GM12878 (cell line): ENCODE measurements around the gene SFN.
A peak's percentile ranks its signal among the peaks of the same experiment; 100 is the strongest.

Experiments used
- EGR1 ChIP-seq, 2 experiments: IDR thresholded peaks; 1 replicate in 1 of 2; 2 replicates in 1 of 2; pipeline ENCODE4 v1.6.1; 2011 to 2012; ENCODE audit warnings: low read depth in 2 of 2, low read length in 2 of 2, borderline replicate concordance in 1 of 2, mild to moderate bottlenecking in 1 of 2, moderate library complexity in 1 of 2
- KDM1A ChIP-seq: fragments of 200-600 bp; sonication (generic); IDR thresholded peaks from 2 replicates; pipeline ENCODE4 v1.6.1; 2016; ENCODE audit warnings: borderline replicate concordance
- POLR2A ChIP-seq: IDR thresholded peaks from 2 replicates; pipeline ENCODE4 v1.6.1; 2011; ENCODE audit warnings: low read depth, mild to moderate bottlenecking, low read length
- POLR2AphosphoS5 ChIP-seq: IDR thresholded peaks from 2 replicates; pipeline ENCODE4 v1.6.1; 2011; ENCODE audit warnings: mild to moderate bottlenecking, low read length, inconsistent platforms
- SMARCA5 ChIP-seq: fragments of 450-650 bp; IDR thresholded peaks from 2 replicates; pipeline ENCODE4 v1.6.1; 2017; ENCODE audit warnings: mild to moderate bottlenecking
- SUZ12 ChIP-seq: fragments of 200-600 bp; sonication (generic); IDR thresholded peaks from one replicate; pipeline ENCODE4 v1.6.1; 2018; ENCODE audit warnings: antibody characterized with exemption, mild to moderate bottlenecking; ENCODE audit not compliant: unreplicated experiment
- YBX1 ChIP-seq: fragments of 450-650 bp; IDR thresholded peaks from 2 replicates; pipeline ENCODE4 v1.6.1; 2016; ENCODE audit warnings: antibody characterized with exemption
- TF ChIP-seq, protein P1 (sequence below): IDR thresholded peaks from 2 replicates; pipeline ENCODE4 v1.6.1; 2011; ENCODE audit warnings: borderline replicate concordance, low read depth, mild to moderate bottlenecking, moderate library complexity, low read length; ENCODE audit not compliant: insufficient read depth, poor library complexity, severe bottlenecking
- TF ChIP-seq, protein P2 (sequence below), 3 experiments: IDR thresholded peaks in 2 of 3; conservative IDR thresholded peaks in 1 of 3; 2 replicates each; pipeline ENCODE4 v1.5.1; 2011; ENCODE audit warnings: low read depth in 3 of 3, low read length in 3 of 3, mild to moderate bottlenecking in 3 of 3, control low read depth in 2 of 3, moderate library complexity in 2 of 3, inconsistent platforms in 1 of 3, mixed read lengths in 1 of 3; ENCODE audit not compliant: control insufficient read depth in 2 of 3, insufficient read depth in 1 of 3; ENCODE audit errors: extremely low read depth in 1 of 3
- TF ChIP-seq, protein P3 (sequence below): fragments of 450-650 bp; conservative IDR thresholded peaks from 2 replicates; pipeline ENCODE4 v1.6.1; 2017; ENCODE audit warnings: mild to moderate bottlenecking, moderate library complexity
- TF ChIP-seq, protein P4 (sequence below): IDR thresholded peaks from 2 replicates; pipeline ENCODE4 v1.6.1; 2012; ENCODE audit warnings: low read depth, low read length, improper control_type of control experiment
- TF ChIP-seq, protein P5 (sequence below): IDR thresholded peaks from 2 replicates; pipeline ENCODE4 v1.6.1; 2012; ENCODE audit warnings: mild to moderate bottlenecking, low read depth, low read length
- TF ChIP-seq, protein P6 (sequence below): fragments of 450-650 bp; IDR thresholded peaks from 2 replicates; pipeline ENCODE4 v1.6.1; 2016; ENCODE audit warnings: mild to moderate bottlenecking
- TF ChIP-seq, protein P7 (sequence below): IDR thresholded peaks from 2 replicates; pipeline ENCODE4 v1.6.1; 2012; ENCODE audit warnings: low read depth, low read length, improper control_type of control experiment

DNA sequence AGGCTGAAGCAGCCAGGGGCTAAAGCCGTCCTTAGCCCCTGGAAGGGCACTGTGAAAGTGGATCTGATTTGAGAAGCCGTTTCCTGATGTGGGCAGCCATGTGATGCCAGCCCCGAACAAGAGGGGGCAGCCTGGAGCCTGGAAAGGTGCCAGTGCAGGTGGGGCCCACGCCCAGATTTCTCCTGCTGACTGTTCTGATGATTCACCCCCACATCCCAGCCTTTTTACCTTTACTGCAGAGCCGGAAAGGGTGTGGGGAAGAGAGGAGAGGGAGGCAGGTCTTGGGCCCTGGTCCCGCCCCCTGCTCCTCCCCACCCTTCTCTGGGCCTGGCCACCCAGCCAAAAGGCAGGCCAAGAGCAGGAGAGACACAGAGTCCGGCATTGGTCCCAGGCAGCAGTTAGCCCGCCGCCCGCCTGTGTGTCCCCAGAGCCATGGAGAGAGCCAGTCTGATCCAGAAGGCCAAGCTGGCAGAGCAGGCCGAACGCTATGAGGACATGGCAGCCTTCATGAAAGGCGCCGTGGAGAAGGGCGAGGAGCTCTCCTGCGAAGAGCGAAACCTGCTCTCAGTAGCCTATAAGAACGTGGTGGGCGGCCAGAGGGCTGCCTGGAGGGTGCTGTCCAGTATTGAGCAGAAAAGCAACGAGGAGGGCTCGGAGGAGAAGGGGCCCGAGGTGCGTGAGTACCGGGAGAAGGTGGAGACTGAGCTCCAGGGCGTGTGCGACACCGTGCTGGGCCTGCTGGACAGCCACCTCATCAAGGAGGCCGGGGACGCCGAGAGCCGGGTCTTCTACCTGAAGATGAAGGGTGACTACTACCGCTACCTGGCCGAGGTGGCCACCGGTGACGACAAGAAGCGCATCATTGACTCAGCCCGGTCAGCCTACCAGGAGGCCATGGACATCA, at the start of gene SFN:
- TF ChIP-seq, protein P1, sequence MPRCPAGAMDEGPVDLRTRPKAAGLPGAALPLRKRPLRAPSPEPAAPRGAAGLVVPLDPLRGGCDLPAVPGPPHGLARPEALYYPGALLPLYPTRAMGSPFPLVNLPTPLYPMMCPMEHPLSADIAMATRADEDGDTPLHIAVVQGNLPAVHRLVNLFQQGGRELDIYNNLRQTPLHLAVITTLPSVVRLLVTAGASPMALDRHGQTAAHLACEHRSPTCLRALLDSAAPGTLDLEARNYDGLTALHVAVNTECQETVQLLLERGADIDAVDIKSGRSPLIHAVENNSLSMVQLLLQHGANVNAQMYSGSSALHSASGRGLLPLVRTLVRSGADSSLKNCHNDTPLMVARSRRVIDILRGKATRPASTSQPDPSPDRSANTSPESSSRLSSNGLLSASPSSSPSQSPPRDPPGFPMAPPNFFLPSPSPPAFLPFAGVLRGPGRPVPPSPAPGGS = no peak
- TF ChIP-seq POLR2AphosphoS5 = no peak
- TF ChIP-seq EGR1 (IDR thresholded peaks at IDR 0.05; ENCODE audit: borderline replicate concordance in 1 of 2, low read depth in 2 of 2, low read length in 2 of 2) = 0 out of 3 replicates have a peak, but pooled peaks of 1 of the 2 experiments have one; percentile 7
- TF ChIP-seq, protein P2, sequence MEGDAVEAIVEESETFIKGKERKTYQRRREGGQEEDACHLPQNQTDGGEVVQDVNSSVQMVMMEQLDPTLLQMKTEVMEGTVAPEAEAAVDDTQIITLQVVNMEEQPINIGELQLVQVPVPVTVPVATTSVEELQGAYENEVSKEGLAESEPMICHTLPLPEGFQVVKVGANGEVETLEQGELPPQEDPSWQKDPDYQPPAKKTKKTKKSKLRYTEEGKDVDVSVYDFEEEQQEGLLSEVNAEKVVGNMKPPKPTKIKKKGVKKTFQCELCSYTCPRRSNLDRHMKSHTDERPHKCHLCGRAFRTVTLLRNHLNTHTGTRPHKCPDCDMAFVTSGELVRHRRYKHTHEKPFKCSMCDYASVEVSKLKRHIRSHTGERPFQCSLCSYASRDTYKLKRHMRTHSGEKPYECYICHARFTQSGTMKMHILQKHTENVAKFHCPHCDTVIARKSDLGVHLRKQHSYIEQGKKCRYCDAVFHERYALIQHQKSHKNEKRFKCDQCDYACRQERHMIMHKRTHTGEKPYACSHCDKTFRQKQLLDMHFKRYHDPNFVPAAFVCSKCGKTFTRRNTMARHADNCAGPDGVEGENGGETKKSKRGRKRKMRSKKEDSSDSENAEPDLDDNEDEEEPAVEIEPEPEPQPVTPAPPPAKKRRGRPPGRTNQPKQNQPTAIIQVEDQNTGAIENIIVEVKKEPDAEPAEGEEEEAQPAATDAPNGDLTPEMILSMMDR (IDR thresholded peaks at IDR 0.05 in 2 of 3, conservative IDR thresholded peaks at IDR 0.05 in 1 of 3; ENCODE audit: control insufficient read depth in 2 of 3, extremely low read depth in 1 of 3, insufficient read depth in 1 of 3, low read depth in 3 of 3, low read length in 3 of 3) = peak; percentile 37 to 80 (median 60)
- TF ChIP-seq SMARCA5 = no peak
- TF ChIP-seq, protein P3, sequence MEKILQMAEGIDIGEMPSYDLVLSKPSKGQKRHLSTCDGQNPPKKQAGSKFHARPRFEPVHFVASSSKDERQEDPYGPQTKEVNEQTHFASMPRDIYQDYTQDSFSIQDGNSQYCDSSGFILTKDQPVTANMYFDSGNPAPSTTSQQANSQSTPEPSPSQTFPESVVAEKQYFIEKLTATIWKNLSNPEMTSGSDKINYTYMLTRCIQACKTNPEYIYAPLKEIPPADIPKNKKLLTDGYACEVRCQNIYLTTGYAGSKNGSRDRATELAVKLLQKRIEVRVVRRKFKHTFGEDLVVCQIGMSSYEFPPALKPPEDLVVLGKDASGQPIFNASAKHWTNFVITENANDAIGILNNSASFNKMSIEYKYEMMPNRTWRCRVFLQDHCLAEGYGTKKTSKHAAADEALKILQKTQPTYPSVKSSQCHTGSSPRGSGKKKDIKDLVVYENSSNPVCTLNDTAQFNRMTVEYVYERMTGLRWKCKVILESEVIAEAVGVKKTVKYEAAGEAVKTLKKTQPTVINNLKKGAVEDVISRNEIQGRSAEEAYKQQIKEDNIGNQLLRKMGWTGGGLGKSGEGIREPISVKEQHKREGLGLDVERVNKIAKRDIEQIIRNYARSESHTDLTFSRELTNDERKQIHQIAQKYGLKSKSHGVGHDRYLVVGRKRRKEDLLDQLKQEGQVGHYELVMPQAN = no peak
- TF ChIP-seq, protein P4, sequence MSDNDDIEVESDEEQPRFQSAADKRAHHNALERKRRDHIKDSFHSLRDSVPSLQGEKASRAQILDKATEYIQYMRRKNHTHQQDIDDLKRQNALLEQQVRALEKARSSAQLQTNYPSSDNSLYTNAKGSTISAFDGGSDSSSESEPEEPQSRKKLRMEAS = no peak
- no peak for TF ChIP-seq KDM1A
- TF ChIP-seq, protein P5, sequence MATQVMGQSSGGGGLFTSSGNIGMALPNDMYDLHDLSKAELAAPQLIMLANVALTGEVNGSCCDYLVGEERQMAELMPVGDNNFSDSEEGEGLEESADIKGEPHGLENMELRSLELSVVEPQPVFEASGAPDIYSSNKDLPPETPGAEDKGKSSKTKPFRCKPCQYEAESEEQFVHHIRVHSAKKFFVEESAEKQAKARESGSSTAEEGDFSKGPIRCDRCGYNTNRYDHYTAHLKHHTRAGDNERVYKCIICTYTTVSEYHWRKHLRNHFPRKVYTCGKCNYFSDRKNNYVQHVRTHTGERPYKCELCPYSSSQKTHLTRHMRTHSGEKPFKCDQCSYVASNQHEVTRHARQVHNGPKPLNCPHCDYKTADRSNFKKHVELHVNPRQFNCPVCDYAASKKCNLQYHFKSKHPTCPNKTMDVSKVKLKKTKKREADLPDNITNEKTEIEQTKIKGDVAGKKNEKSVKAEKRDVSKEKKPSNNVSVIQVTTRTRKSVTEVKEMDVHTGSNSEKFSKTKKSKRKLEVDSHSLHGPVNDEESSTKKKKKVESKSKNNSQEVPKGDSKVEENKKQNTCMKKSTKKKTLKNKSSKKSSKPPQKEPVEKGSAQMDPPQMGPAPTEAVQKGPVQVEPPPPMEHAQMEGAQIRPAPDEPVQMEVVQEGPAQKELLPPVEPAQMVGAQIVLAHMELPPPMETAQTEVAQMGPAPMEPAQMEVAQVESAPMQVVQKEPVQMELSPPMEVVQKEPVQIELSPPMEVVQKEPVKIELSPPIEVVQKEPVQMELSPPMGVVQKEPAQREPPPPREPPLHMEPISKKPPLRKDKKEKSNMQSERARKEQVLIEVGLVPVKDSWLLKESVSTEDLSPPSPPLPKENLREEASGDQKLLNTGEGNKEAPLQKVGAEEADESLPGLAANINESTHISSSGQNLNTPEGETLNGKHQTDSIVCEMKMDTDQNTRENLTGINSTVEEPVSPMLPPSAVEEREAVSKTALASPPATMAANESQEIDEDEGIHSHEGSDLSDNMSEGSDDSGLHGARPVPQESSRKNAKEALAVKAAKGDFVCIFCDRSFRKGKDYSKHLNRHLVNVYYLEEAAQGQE = no peak
- no peak for TF ChIP-seq YBX1
- TF ChIP-seq POLR2A = no peak
- TF ChIP-seq SUZ12 = no peak
- TF ChIP-seq, protein P6, sequence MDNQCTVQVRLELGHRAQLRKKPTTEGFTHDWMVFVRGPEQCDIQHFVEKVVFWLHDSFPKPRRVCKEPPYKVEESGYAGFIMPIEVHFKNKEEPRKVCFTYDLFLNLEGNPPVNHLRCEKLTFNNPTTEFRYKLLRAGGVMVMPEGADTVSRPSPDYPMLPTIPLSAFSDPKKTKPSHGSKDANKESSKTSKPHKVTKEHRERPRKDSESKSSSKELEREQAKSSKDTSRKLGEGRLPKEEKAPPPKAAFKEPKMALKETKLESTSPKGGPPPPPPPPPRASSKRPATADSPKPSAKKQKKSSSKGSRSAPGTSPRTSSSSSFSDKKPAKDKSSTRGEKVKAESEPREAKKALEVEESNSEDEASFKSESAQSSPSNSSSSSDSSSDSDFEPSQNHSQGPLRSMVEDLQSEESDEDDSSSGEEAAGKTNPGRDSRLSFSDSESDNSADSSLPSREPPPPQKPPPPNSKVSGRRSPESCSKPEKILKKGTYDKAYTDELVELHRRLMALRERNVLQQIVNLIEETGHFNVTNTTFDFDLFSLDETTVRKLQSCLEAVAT = no peak
- TF ChIP-seq, protein P7, sequence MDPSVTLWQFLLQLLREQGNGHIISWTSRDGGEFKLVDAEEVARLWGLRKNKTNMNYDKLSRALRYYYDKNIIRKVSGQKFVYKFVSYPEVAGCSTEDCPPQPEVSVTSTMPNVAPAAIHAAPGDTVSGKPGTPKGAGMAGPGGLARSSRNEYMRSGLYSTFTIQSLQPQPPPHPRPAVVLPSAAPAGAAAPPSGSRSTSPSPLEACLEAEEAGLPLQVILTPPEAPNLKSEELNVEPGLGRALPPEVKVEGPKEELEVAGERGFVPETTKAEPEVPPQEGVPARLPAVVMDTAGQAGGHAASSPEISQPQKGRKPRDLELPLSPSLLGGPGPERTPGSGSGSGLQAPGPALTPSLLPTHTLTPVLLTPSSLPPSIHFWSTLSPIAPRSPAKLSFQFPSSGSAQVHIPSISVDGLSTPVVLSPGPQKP = no peak
